Measurements from ENCODE around the gene ACTR3C.
"Not testable (repeated sequence)": the region's sequence is repeated elsewhere in the genome, so short reads cannot be mapped to it uniquely, and the experiment has no call there.

The ACTR3C gene

DNA sequence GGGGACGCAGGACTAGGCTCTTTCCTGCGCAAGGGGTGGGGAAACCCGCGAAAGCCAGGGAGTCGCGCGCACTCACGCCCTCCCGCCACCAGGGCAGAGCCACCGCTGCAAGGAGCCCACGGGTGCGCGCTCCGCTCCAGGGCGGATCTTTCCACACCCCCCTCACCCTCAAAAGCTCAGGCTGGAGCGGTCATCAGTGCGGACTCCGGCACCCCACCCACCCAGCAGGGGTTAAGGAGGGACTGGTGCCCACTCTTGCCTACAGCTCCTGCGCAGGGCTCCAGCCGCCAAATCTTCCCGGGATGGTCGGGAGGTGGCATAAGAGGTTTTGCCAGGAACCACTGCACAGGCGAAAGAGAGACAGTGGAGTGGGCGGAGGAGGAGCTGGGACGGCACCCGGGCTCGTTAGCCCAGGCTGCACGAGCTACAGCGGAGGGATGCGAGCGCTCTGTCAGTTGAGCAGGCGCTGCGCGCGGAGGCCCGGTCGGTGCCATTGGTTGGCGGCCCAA lies 102.6 kb downstream of the ACTR3C start:
- not testable (repeated sequence) for H3K36me3 ChIP-seq (ENCODE audit: control insufficient read depth, insufficient read depth, low read length); H3K4me3 ChIP-seq (replicated peaks; ENCODE audit: low read depth, low read length); DNase-seq (ENCODE audit: extremely low read depth, insufficient read length); H3K27me3 ChIP-seq (replicated peaks; ENCODE audit: control insufficient read depth, insufficient read depth, low read length)

- H3K27me3 ChIP-seq (replicated peaks; ENCODE audit: control insufficient read depth, insufficient read depth, low read length); DNase-seq (ENCODE audit: extremely low read depth, insufficient read length); H3K4me3 ChIP-seq (replicated peaks; ENCODE audit: low read depth, low read length); H3K36me3 ChIP-seq (ENCODE audit: control insufficient read depth, insufficient read depth, low read length): not testable (repeated sequence)
These were observed 103.2 kb downstream of the ACTR3C start for GRCh38 chr7:150219941-150220658.

DNA sequence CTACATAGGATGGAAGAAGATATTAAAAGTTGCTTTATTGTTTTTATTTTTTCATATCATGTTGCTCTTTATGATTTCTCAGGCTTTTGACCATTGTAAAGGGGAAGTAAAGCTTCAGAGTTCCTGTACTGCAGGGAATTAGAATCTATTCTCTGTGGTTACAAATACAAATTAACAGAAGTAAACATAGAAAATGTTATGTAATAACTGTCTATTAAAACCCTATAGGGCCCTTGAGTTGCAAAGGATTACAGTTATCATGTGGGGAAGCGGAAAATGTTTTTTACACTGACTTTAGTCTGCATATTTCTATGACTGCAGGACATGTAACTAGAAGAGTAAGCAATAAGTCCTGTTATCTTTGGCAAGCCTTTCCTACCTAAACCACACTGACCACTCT lies 116.5 kb downstream of the ACTR3C start:
- not testable (repeated sequence) for H3K4me3 ChIP-seq (replicated peaks; ENCODE audit: low read depth, low read length); DNase-seq (ENCODE audit: extremely low read depth, insufficient read length); H3K36me3 ChIP-seq (ENCODE audit: control insufficient read depth, insufficient read depth, low read length); H3K27me3 ChIP-seq (replicated peaks; ENCODE audit: control insufficient read depth, insufficient read depth, low read length)

DNA sequence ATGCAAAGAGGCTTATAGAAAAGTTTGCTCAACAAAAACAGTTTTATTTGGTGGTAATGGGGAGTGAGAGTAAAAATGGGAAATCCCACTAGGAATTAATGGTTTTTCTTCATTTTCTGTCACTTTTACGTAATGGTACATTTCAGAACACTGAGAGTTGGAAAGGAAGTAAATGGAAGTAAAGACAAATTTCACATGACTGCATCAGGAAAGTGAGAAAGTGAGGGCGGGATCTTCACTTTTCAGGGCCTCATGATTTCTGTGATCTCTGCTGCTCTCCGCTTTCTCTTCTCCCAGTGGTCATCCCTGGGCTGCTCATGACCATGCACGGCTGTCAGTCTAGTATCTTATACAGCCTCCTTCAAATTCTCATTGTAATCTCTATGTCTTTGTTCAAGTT lies 117.5 kb downstream of the ACTR3C start:
- not testable (repeated sequence) for H3K36me3 ChIP-seq (ENCODE audit: control insufficient read depth, insufficient read depth, low read length); DNase-seq (ENCODE audit: extremely low read depth, insufficient read length); H3K27me3 ChIP-seq (replicated peaks; ENCODE audit: control insufficient read depth, insufficient read depth, low read length); H3K4me3 ChIP-seq (replicated peaks; ENCODE audit: low read depth, low read length)

DNA sequence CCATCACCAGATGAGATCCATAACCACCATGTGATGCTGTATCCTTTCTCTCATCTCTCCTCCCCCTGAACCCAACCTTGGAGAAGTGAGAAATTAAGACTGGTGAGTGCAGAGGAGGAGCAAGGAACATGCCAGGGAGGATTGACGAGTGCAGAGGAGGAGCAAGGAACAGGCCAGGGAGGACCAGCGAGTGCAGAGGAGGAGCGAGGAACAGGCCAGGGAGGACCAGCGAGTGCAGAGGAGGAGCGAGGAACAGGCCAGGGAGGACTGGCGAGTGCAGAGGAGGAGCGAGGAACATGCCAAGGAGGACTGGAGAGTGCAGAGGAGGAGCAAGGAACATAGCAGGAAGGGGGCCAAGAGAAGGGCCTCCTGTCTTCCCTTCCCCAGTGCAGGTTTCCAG lies 118.8 kb downstream of the ACTR3C start:
- DNase-seq (ENCODE audit: extremely low read depth, insufficient read length); H3K4me3 ChIP-seq (replicated peaks; ENCODE audit: low read depth, low read length); H3K36me3 ChIP-seq (ENCODE audit: control insufficient read depth, insufficient read depth, low read length); H3K27me3 ChIP-seq (replicated peaks; ENCODE audit: control insufficient read depth, insufficient read depth, low read length): not testable (repeated sequence)

DNA sequence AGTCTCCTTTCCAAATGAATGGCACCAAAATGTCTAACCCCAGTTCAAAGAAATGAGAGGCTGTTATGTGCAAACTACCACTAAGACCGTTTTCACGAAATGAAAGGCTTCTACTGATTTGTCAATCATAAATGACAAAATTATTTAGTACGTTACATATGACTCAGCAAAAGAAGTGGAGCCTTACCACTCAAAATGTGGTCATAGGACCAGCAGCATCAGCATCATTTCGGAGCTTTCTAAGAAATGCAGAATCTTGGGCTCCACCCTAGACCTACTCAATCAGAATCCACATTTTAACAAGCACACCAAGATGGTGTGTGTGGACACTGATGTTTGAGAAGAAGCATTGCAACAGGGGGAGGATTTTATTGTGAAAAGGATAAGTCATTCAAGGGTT lies 120.5 kb downstream of the ACTR3C start:
- DNase-seq (ENCODE audit: extremely low read depth, insufficient read length); H3K36me3 ChIP-seq (ENCODE audit: control insufficient read depth, insufficient read depth, low read length); H3K4me3 ChIP-seq (replicated peaks; ENCODE audit: low read depth, low read length); H3K27me3 ChIP-seq (replicated peaks; ENCODE audit: control insufficient read depth, insufficient read depth, low read length): not testable (repeated sequence)

All from GM06990 (cell line).